K562 (cell line): ENCODE data around the gene PHYHD1. TPM values are rescaled to one million over a fixed set of nuclear protein-coding genes. Genes with fewer than 3 reads are reported as not detected.

Experiments used
- C11orf30 ChIP-seq: fragments of 450-650 bp; IDR thresholded peaks from 2 replicates; pipeline ENCODE4 v1.6.1; 2016; ENCODE audit warnings: low read depth, mild to moderate bottlenecking
- CBX8 ChIP-seq: fragments of 200-600 bp; sonication (generic); IDR thresholded peaks from 2 replicates; pipeline ENCODE4 v1.6.1; 2012; ENCODE audit warnings: borderline replicate concordance, mixed run types, low read depth, mild to moderate bottlenecking, moderate library complexity, mixed read lengths, low read length, control low read depth, inconsistent platforms; ENCODE audit not compliant: poor library complexity, severe bottlenecking; ENCODE audit errors: extremely low read depth
- CREBBP ChIP-seq: IDR thresholded peaks from one replicate; pipeline ENCODE4 v1.6.1; 2012; ENCODE audit warnings: low read depth, mild to moderate bottlenecking, control low read depth, inconsistent platforms, low read length
- CXXC5 ChIP-seq: fragments of 250-450 bp; sonication (Bioruptor Pico); IDR thresholded peaks from 2 replicates; pipeline ENCODE4 v1.8.0; 2022; ENCODE audit warnings: inconsistent platforms, mild to moderate bottlenecking, moderate library complexity
- ETS1 ChIP-seq: conservative IDR thresholded peaks from 2 replicates; pipeline ENCODE4 v1.6.1; 2011; ENCODE audit warnings: low read depth, mild to moderate bottlenecking, low read length; ENCODE audit not compliant: control insufficient read depth
- FOXK1 ChIP-seq: sonication (generic); formaldehyde crosslinking; IDR thresholded peaks from 2 replicates; pipeline ENCODE4 v1.8.0; 2022; ENCODE audit warnings: missing genetic modification reagents, mild to moderate bottlenecking, borderline replicate concordance
- FOXK2 ChIP-seq, 2 experiments: fragments of 450-650 bp; IDR thresholded peaks in 1 of 2; conservative IDR thresholded peaks in 1 of 2; 2 replicates each; pipeline ENCODE4 v1.6.1; 2016; ENCODE audit warnings: low read depth in 2 of 2, mild to moderate bottlenecking in 1 of 2
- JUN ChIP-seq, 2 experiments: sonication (generic) in 1 of 2; formaldehyde crosslinking in 1 of 2; IDR thresholded peaks; 2 replicates each; pipeline versions ENCODE4 v1.6.1 to v1.8.0; 2012 to 2022; ENCODE audit warnings: borderline replicate concordance in 2 of 2, mild to moderate bottlenecking in 2 of 2, improper control_type of control experiment in 1 of 2, low read depth in 1 of 2, low read length in 1 of 2, missing genetic modification reagents in 1 of 2
- KLF13 ChIP-seq: fragments of 450-650 bp; IDR thresholded peaks from 2 replicates; pipeline ENCODE4 v1.6.1; 2016; ENCODE audit warnings: missing genetic modification characterization, low read depth, mild to moderate bottlenecking, missing compliant biosample characterization, moderate library complexity, borderline replicate concordance
- LARP7 ChIP-seq: fragments of 450-650 bp; IDR thresholded peaks from 2 replicates; pipeline ENCODE4 v1.6.1; 2016
- NBN ChIP-seq: fragments of 450-650 bp; IDR thresholded peaks from 2 replicates; pipeline ENCODE4 v1.6.1; 2016; ENCODE audit warnings: low read depth, mild to moderate bottlenecking
- NONO ChIP-seq, 2 experiments: fragments of 200-400 bp in 1 of 2; fragments of 450-650 bp in 1 of 2; formaldehyde crosslinking in 1 of 2; IDR thresholded peaks; 2 replicates each; pipeline ENCODE4 v1.6.1; 2017; ENCODE audit warnings: low read depth in 2 of 2, mild to moderate bottlenecking in 2 of 2, moderate library complexity in 2 of 2, low read length in 1 of 2
- RBBP5 ChIP-seq: fragments of 200-600 bp; sonication (generic); IDR thresholded peaks from 2 replicates; pipeline ENCODE4 v1.6.1; 2012; ENCODE audit warnings: borderline replicate concordance, mild to moderate bottlenecking, low read length, control low read depth, inconsistent platforms; ENCODE audit not compliant: insufficient read depth, poor library complexity, severe bottlenecking
- SNAPC5 ChIP-seq: fragments of 250-450 bp; sonication (Bioruptor Pico); IDR thresholded peaks from 2 replicates; pipeline ENCODE4 v1.8.0; 2021; ENCODE audit warnings: moderate library complexity, mild to moderate bottlenecking, inconsistent platforms
- TAF15 ChIP-seq: fragments of 200-400 bp; formaldehyde crosslinking; IDR thresholded peaks from 2 replicates; pipeline ENCODE4 v1.6.1; 2017; ENCODE audit warnings: mild to moderate bottlenecking, low read depth, low read length, moderate library complexity
- TGIF2 ChIP-seq: sonication (generic); formaldehyde crosslinking; IDR thresholded peaks from 2 replicates; pipeline ENCODE4 v1.8.1; 2022; ENCODE audit warnings: mild to moderate bottlenecking, missing genetic modification reagents, moderate library complexity
- VEZF1 ChIP-seq: fragments of 200-800 bp; sonication (Bioruptor generic); IDR thresholded peaks from 2 replicates; pipeline ENCODE4 v1.6.1; 2017; ENCODE audit warnings: missing genetic modification characterization, missing compliant biosample characterization
- ZSCAN32 ChIP-seq: fragments of 450-650 bp; formaldehyde crosslinking; IDR thresholded peaks from 2 replicates; pipeline ENCODE4 v1.4.0; 2020; ENCODE audit warnings: mild to moderate bottlenecking, moderate library complexity
- polyA plus RNA-seq, 8 experiments: library from polyadenylated mRNA; depleted of rRNA in 4 of 8; stranded (reverse) in 5 of 8; unstranded in 3 of 8; fragments of >200 nt; fragmentation: Nextera tagmentation in 2 of 8; fragmentation: Illumina TruSeq in 1 of 8; extraction: Ambion mirVana in 2 of 8; extraction: Trizol in 1 of 8; gene quantifications; 2 replicates each; pipeline versions ENCODE4 v1.2.1 to v1.2.3, GENCODE V29; 2011 to 2014; ENCODE audit warnings: inconsistent platforms in 1 of 8, missing spikeins in 1 of 8
- total RNA-seq, 7 experiments: library from RNA; depleted of rRNA in 6 of 7; stranded (reverse); fragments of >200 nt in 6 of 7; fragmentation: Illumina TruSeq in 2 of 7; extraction: Trizol in 2 of 7; gene quantifications; 2 replicates each; pipeline versions ENCODE4 v1.2.1 to v1.2.3, GENCODE V29; 2011 to 2021; ENCODE audit warnings: low replicate concordance in 1 of 7
- TF ChIP-seq, protein P1 (sequence below): sonication (generic); formaldehyde crosslinking; IDR thresholded peaks from 2 replicates; pipeline ENCODE4 v1.8.0; 2022; ENCODE audit warnings: missing genetic modification reagents, mild to moderate bottlenecking, borderline replicate concordance

The PHYHD1 gene
- total and polyA plus RNA-seq, 9 of the 15 experiments (the other 6 are each of a cell fraction or from before 2014, with no cell fraction given), result 0.36 to 1.3 (median 0.80) TPM

DNA sequence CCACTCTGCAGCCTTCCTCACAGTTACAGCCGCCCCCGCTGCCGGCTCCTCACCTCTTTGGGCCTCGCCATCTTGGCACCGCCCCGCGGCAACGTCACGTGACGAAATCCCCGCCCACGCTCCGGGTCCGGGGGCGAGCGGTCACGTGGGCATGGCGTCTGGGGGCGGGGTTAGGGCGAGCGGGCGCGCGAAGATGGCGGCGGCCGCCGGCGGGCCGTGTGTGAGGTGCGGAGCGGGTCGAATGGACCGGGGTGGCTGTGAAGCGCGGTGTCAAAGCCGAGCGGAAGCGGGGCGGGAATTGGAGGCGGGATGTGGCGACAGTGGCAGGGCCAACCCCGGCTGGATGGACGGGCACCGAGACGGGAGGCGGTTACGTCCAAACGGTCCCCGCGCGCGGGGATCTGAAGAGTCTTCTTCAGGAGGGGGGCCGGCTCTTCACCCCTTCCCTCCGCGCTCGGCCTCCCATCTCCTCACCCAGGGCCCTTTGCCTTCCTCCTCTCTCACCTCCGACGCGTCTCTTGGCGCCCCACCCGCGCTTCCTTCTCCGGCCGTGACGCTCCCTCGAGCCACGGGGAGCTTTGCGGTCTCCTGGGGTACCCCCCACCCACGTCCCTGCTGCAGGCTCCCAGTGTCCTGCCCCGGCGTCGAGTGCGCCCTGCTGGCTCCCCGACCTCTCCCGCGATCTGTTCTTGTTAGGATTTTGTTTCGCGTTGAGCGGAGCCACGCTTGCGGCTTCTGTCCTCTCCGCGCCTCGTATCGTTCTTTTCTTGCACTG, 26.9 kb downstream of the PHYHD1 start, which contains the start of the genes DOLK and NUP188 (continued):
- TF ChIP-seq ETS1, result peak; percentile 67
- peak; percentile 85 for TF ChIP-seq CXXC5 (CRISPR knock-in tag)
- TF ChIP-seq C11orf30, result peak; percentile 93
- TF ChIP-seq NONO (IDR thresholded peaks at IDR 0.05; ENCODE audit: low read depth in 2 of 2, low read length in 1 of 2), result peak in 1 of 2 experiments; percentile 91; a peak in 2 of 4 replicates
- peak; percentile 42; the same call in 1 of the 2 replicates for TF ChIP-seq LARP7
- TF ChIP-seq KLF13 (tag), result 0 out of 2 replicates have a peak, but pooled peaks have one; percentile 69
- TF ChIP-seq FOXK1 (CRISPR knock-in tag), result 0 out of 2 replicates have a peak, but pooled peaks have one; percentile 31
- no peak for TF ChIP-seq SNAPC5 (CRISPR knock-in tag)
- TF ChIP-seq ZSCAN32 (CRISPR knock-in tag), result 0 out of 2 replicates have a peak, but pooled peaks have one; percentile 36
- TF ChIP-seq JUN (IDR thresholded peaks at IDR 0.05; ENCODE audit: borderline replicate concordance, low read depth, low read length), result peak; percentile 79; the same call in 1 of the 2 replicates
- no peak for TF ChIP-seq JUN (CRISPR knock-in tag; IDR thresholded peaks at IDR 0.05; ENCODE audit: borderline replicate concordance)
- no peak for TF ChIP-seq CBX8
- TF ChIP-seq TGIF2 (CRISPR knock-in tag), result peak; percentile 87; the same call in 1 of the 2 replicates
- TF ChIP-seq NBN, result peak; percentile 26; the same call in 1 of the 2 replicates
- TF ChIP-seq RBBP5, result peak; percentile 88
- TF ChIP-seq FOXK2 (conservative IDR thresholded peaks at IDR 0.05 in 1 of 2, IDR thresholded peaks at IDR 0.05 in 1 of 2; ENCODE audit: low read depth in 2 of 2), result peak in 1 of 2 experiments; percentile 85; a peak in 2 of 4 replicates
- TF ChIP-seq TAF15, result no peak
- TF ChIP-seq, protein P1, sequence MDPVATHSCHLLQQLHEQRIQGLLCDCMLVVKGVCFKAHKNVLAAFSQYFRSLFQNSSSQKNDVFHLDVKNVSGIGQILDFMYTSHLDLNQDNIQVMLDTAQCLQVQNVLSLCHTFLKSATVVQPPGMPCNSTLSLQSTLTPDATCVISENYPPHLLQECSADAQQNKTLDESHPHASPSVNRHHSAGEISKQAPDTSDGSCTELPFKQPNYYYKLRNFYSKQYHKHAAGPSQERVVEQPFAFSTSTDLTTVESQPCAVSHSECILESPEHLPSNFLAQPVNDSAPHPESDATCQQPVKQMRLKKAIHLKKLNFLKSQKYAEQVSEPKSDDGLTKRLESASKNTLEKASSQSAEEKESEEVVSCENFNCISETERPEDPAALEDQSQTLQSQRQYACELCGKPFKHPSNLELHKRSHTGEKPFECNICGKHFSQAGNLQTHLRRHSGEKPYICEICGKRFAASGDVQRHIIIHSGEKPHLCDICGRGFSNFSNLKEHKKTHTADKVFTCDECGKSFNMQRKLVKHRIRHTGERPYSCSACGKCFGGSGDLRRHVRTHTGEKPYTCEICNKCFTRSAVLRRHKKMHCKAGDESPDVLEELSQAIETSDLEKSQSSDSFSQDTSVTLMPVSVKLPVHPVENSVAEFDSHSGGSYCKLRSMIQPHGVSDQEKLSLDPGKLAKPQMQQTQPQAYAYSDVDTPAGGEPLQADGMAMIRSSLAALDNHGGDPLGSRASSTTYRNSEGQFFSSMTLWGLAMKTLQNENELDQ, result 0 out of 2 replicates have a peak, but pooled peaks have one; percentile 36
- peak; percentile 88 for TF ChIP-seq VEZF1 (CRISPR knock-in tag)
- no peak for TF ChIP-seq CREBBP
